OCI-LY3 (cell line): ENCODE measurements around the gene NUFIP2.

Experiments
- EZH2phosphoT487 ChIP-seq: fragments of 200-600 bp; shearing (Covaris generic); IDR thresholded peaks from 2 replicates; pipeline ENCODE4 v1.6.1; 2018; ENCODE audit warnings: antibody characterized with exemption, mixed run types, low read depth
- TF ChIP-seq, protein P1 (sequence below): fragments of 200-600, 300-600 bp; sonication (generic); IDR thresholded peaks from 2 replicates; pipeline ENCODE4 v1.5.1; 2014; ENCODE audit warnings: antibody characterized with exemption, low read length, low read depth

DNA sequence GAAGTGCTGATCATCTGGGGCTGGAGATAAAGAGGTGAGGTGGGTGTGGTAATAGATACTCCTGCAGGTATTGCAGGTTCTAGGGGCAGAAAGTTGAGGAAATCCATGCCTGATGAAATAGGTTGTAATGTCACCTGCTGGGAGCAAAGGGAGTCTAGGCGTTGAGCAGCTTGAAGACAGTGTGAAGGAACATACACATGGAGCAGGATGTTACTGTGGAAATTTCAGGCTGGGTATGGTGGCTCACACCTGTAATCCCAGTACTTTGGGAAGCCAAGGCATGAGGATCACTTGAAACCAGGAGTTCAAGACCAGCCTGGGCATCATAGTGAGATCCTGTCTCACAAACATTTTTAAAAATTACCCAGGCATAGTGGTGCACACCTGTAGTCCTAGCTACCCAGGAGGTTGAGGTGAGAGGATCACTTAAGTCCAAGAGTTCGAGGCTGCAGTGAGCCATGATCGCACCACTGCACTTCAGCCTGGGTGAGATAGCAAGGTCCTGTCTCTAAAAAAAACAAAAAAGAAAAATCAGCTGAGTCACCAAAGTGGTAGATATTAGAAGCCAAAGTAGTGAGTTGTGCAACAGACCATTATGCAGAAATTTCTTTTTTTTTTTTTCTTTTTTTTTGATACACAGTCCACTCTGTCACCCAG is 56.3 kb downstream of the NUFIP2 start:
- TF ChIP-seq, protein P1, sequence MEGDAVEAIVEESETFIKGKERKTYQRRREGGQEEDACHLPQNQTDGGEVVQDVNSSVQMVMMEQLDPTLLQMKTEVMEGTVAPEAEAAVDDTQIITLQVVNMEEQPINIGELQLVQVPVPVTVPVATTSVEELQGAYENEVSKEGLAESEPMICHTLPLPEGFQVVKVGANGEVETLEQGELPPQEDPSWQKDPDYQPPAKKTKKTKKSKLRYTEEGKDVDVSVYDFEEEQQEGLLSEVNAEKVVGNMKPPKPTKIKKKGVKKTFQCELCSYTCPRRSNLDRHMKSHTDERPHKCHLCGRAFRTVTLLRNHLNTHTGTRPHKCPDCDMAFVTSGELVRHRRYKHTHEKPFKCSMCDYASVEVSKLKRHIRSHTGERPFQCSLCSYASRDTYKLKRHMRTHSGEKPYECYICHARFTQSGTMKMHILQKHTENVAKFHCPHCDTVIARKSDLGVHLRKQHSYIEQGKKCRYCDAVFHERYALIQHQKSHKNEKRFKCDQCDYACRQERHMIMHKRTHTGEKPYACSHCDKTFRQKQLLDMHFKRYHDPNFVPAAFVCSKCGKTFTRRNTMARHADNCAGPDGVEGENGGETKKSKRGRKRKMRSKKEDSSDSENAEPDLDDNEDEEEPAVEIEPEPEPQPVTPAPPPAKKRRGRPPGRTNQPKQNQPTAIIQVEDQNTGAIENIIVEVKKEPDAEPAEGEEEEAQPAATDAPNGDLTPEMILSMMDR: no peak
- no peak for TF ChIP-seq EZH2phosphoT487
